ENCODE data around the gene ISY1.

GRCh38 chr3:129180461-129180860, 19.6 kb upstream of the ISY1 start:
- TF ChIP-seq POLR2A (IDR thresholded peaks at IDR 0.05) = no peak
- no peak for TF ChIP-seq CTCF (IDR thresholded peaks at IDR 0.05)
- TF ChIP-seq EP300 (IDR thresholded peaks at IDR 0.05) = no peak
